HEK293 (cell line): Measurements from ENCODE around the gene STK4.

Source experiments
- CTCF ChIP-seq: fragments of 450-650 bp; formaldehyde crosslinking; IDR thresholded peaks from 2 replicates; pipeline ENCODE4 v1.5.1; 2016; ENCODE audit warnings: missing biosample characterization, missing genetic modification characterization
- OVOL3 ChIP-seq: fragments of 450-650 bp; formaldehyde crosslinking; IDR thresholded peaks from 2 replicates; pipeline ENCODE4 v1.5.1; 2016; ENCODE audit warnings: missing biosample characterization, missing genetic modification characterization
- PBX3 ChIP-seq: sonication (generic); formaldehyde crosslinking; IDR thresholded peaks from 2 replicates; pipeline ENCODE4 v1.8.1; 2022; ENCODE audit warnings: mild to moderate bottlenecking, moderate library complexity, missing genetic modification reagents
- REST ChIP-seq: fragments of 450-650 bp; formaldehyde crosslinking; IDR thresholded peaks from 2 replicates; pipeline ENCODE4 v1.5.1; 2016; ENCODE audit warnings: missing biosample characterization, missing genetic modification characterization
- TRIM28 ChIP-seq: IDR thresholded peaks from 2 replicates; pipeline ENCODE4 v1.6.1; 2011; ENCODE audit warnings: low read length, control low read depth, borderline replicate concordance
- ZNF155 ChIP-seq: fragments of 450-650 bp; formaldehyde crosslinking; IDR thresholded peaks from 2 replicates; pipeline ENCODE4 v1.5.1; 2016; ENCODE audit warnings: missing biosample characterization, missing genetic modification characterization
- ZNF24 ChIP-seq: fragments of 450-650 bp; formaldehyde crosslinking; IDR thresholded peaks from 2 replicates; pipeline ENCODE4 v1.5.1; 2016; ENCODE audit warnings: missing biosample characterization, missing genetic modification characterization
- ZNF433 ChIP-seq: fragments of 450-650 bp; formaldehyde crosslinking; IDR thresholded peaks from 2 replicates; pipeline ENCODE4 v1.5.1; 2016; ENCODE audit warnings: missing biosample characterization, missing genetic modification characterization, low read depth
- ZNF488 ChIP-seq: fragments of 450-650 bp; formaldehyde crosslinking; IDR thresholded peaks from 2 replicates; pipeline ENCODE4 v1.5.1; 2016; ENCODE audit warnings: missing biosample characterization, missing genetic modification characterization
- ZNF514 ChIP-seq: fragments of 450-650 bp; formaldehyde crosslinking; IDR thresholded peaks from 2 replicates; pipeline ENCODE4 v1.5.1; 2016; ENCODE audit warnings: missing biosample characterization, missing genetic modification characterization
- ZNF776 ChIP-seq: fragments of 450-650 bp; formaldehyde crosslinking; IDR thresholded peaks from 2 replicates; pipeline ENCODE4 v1.5.0; 2017; ENCODE audit warnings: missing biosample characterization, missing genetic modification characterization, borderline replicate concordance
- ZSCAN30 ChIP-seq: fragments of 450-650 bp; IDR thresholded peaks from 2 replicates; pipeline ENCODE4 v1.5.1; 2018; ENCODE audit warnings: missing biosample characterization, mild to moderate bottlenecking, missing genetic modification characterization, moderate library complexity
- ZSCAN5A ChIP-seq: fragments of 450-650 bp; formaldehyde crosslinking; IDR thresholded peaks from 2 replicates; pipeline ENCODE4 v1.5.1; 2016; ENCODE audit warnings: missing biosample characterization, missing genetic modification characterization

GRCh38 chr20:44956410-44956809, 9.9 kb upstream of the STK4 start:
- TF ChIP-seq ZSCAN5A (tag by site-specific recombination) = no peak
- no peak for TF ChIP-seq REST (tag by site-specific recombination)
- no peak for TF ChIP-seq OVOL3 (tag by site-specific recombination)
- TF ChIP-seq CTCF = no peak
- no peak for TF ChIP-seq ZNF433 (tag by site-specific recombination)
- TF ChIP-seq ZNF24 (tag by site-specific recombination) = no peak
- TF ChIP-seq ZNF488 (tag by site-specific recombination) = no peak
- TF ChIP-seq ZNF776 (tag by site-specific recombination) = no peak
- no peak for TF ChIP-seq ZNF155 (tag by site-specific recombination)
- no peak for TF ChIP-seq ZNF514 (tag by site-specific recombination)
- no peak for TF ChIP-seq PBX3 (CRISPR knock-in tag)
- TF ChIP-seq TRIM28 = no peak
- no peak for TF ChIP-seq ZSCAN30
